GM10266 (cell line): Measurements from ENCODE around the gene CARMIL1.

Experiments used
- DNase-seq: peaks from one replicate; pipeline ENCODE4 v3.0.0; 2012; ENCODE audit errors: extremely low spot score
- CTCF ChIP-seq: IDR thresholded peaks from 2 replicates; pipeline ENCODE4 v1.5.1; 2012; ENCODE audit warnings: mild to moderate bottlenecking, low read depth; ENCODE audit not compliant: control insufficient read depth, insufficient read depth; ENCODE audit errors: missing control alignments

The CARMIL1 gene

DNA sequence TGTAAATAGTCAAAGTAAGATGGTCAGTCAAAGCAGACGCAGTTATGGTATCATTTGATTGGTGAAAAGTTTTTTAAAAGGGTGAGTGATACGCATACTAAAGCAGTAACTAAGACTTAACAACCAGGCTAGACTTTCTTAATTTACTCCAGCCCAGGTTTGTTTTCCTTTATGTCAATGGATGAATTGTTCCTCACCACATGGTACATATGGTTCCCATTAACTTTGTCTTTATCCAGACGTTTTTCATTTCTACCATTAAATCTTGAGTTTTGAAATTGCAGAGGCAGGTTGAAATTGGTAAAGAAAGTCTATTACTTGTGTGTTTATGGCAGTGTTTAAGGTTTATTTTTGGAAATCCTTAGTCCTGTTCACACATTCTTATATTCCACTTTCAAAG, 274.3 kb downstream of the CARMIL1 start:
- no peak for DNase-seq
- no peak for TF ChIP-seq CTCF

GRCh38 chr6:25555188-25555587, 276.0 kb downstream of the CARMIL1 start:
- DNase-seq, result no peak
- TF ChIP-seq CTCF, result no peak

DNA sequence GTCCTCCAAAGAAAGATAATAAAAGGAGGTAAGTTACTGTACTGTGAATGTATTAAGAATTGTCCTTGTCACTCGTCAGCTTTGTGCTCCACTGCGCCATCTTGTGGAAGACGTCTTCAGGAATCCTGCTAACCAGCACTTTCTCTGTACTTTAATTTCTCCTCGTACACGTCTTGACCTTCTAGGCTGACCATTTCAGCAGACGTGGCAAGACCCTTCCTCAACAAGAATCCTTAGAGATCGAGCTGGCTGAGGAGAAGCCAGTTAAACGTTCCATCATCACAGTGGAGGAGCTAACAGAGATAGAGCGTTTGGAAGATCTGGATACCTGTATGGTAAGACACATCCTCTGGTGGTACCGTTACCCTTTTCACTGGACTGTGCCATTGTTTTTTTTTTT, 277.3 kb downstream of the CARMIL1 start:
- DNase-seq, result peak; percentile 53
- peak; percentile 85 for TF ChIP-seq CTCF

DNA sequence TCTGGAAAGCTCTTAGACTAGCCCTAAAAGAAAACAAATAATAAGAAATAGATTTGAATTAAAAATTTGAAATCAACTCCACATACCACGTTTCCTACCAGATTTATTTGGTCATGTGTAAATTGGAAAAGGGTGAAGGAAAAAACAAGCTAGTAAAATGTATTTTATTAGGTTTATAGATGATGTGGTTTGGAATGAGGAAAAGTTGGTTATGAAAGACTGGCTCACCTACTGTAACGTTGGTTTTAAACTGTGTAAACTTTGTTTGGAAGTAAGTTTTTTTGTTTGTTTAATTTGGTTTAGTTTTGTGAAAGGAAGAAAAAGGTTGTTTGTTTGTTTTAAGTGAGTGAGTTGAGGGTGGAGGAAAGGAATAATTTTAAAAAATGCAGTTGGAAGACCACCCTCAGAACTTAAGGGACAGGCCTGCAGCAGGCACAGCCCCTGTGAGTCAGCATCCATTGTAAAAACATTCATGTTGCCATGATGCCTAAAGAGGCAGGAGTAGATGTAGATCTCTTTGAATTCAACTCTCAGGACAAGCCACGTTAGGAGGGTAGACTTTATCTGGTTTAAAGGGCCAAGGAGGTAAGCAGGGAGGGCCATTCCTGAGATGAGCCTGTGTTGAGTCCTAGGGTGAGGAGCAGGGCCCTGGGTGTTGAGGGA, 279.1 kb downstream of the CARMIL1 start:
- DNase-seq, result no peak
- TF ChIP-seq CTCF, result no peak

- no peak for DNase-seq
- no peak for TF ChIP-seq CTCF
These were observed 281.7 kb downstream of the CARMIL1 start for GRCh38 chr6:25560865-25561264.

- TF ChIP-seq CTCF, result no peak
- no peak for DNase-seq
These were observed 285.8 kb downstream of the CARMIL1 start for GRCh38 chr6:25564943-25565342.

DNA sequence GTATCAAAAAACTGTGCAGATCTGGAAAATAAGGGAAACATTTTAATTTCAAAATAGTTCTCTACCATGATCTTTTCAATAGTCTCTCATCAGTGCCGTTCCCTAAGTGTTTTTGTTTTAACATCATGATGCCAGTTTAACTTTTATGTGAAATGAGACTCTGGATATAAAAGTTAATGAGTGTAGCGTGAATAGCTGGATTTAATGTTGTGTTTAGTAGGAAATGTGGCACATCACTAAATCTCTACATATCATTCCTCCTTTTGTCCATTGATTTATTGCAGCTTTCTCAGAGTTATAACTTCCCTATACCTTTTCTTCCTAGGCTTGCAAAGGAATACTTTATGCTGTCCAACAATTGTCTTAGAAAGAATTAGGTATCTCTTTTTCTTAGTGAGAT, 291.4 kb downstream of the CARMIL1 start:
- no peak for DNase-seq
- TF ChIP-seq CTCF, result no peak
